GM18505 (cell line): Measurements from ENCODE around the gene ZNF506.

ENCODE experiments used
- ATAC-seq: cut with Tn5 transposase; IDR thresholded peaks from one replicate; pipeline ENCODE4 v1.9.1; 2021; ENCODE audit not compliant: unreplicated experiment
- POLR2A ChIP-seq: IDR thresholded peaks from 4 replicates; pipeline ENCODE4 v1.6.1; 2011; ENCODE audit warnings: borderline replicate concordance; ENCODE audit not compliant: insufficient read depth, insufficient read length; ENCODE audit errors: extremely low read depth

Gene ZNF506

DNA sequence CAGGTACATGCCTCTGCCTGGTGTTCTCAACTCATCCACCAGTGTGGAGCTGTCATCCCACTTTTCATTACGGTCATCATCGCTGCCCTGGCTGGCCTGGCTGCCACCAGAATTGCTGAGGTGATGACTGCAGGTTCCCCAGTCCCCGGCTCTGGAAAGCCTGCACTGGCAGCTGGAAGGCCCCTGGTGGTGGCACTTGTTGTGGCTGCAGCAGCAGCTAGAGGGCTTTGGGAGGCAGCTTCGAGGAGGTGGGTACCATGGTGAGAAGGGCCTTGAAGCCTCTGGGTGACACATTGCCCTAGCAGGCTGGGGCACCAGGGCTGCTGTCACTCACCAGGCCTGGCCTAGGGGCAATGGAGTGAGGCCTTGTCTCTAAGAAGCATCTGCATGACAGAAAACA, 63.4 kb downstream of the ZNF506 start:
- TF ChIP-seq POLR2A, result no peak
- no peak for ATAC-seq

DNA sequence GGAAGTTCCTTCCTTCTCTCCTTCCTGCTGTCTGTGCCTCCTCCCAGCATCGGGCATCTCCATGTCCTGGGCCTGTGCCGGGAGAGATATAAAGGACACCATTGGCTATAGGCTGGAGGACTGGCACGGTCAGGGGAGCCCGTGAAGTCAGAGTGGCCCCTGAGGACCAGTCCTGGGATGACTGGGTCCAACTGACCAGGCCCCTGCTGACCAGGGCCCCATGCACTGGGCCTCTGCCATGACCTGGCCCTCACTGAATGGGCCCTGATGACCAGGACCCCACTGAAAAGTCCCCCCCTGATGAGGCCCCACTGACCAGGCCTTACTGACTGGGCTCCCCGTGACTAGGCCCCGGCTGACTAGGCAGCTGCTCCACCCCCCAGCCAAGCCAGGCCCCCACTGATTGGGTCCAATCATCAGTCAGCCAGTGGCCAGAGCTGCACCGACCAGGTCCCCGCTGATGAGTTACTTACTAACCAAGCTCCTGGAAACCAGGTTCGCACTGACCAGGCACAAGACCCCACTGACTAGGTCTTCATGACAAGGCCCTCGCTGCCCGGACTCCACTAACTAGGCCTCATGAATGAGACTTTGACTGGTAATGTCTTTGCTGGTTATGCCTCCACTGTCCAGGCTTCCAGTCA, 68.7 kb downstream of the ZNF506 start:
- no peak for ATAC-seq
- TF ChIP-seq POLR2A, result no peak

DNA sequence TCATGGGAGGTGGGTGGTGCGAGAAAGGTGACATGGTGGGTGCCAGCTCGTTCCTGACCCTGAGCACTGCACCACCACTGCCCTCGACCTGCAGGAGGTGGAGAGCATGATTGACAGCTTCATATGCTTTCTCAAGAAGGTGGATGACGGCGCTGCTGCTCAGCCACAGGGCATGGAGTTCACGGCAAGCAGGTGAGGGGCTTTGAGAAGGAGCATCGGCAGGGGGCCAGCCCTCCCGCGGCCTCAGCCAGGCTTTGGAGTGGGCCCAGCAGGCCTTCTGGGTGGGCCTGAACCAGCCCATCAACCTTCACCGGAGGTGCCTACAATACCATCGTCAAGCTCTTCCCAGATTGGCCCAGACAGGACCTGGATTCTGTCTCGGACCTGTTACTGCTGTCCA, 69.7 kb downstream of the ZNF506 start:
- ATAC-seq, result no peak
- no peak for TF ChIP-seq POLR2A

DNA sequence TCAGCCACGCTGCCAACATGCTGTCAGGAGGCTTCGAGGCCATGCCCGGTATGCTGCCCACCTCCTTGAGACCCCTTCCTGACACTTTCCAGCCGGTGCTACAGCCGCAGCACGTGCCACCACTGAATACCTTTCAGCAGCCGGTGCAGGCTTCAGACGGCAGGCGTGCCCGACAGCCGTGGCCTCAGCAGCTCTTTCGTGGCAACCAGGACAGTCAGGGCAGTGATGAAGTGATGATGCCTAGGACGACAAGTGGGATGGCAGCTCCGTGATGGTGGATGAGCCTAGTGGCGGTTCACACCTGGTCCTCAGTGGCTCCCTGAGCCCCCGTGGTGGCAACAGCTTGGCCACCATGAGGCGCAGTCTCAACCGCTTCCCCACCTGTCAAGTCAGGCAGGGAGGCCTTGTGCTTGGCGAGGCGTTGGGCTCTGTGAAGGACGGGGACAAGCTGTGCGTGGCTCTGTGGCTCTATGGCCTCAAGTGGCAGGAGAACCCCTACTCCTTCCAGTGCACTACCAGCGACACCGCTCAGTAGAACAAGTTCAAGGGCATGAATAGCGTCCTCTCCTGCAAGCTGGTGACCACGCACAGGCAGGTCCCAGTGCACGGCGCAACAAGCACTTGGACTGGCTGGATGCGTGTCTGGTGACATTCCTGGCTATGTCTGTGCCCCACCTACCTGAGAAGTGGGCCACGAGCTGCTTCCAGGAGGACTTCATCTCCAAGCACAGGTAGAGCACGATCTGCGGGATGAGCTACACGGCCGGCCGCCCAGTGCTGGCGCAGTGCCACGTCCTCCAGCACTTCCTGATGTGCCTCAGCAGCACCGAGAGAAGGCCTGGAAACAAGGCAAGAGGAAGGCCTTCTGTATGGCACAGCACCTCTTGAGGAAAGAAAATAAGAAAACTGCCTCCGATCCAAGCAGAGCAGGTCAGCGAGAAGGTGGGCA, 70.4 kb downstream of the ZNF506 start:
- no peak for ATAC-seq
- no peak for TF ChIP-seq POLR2A

DNA sequence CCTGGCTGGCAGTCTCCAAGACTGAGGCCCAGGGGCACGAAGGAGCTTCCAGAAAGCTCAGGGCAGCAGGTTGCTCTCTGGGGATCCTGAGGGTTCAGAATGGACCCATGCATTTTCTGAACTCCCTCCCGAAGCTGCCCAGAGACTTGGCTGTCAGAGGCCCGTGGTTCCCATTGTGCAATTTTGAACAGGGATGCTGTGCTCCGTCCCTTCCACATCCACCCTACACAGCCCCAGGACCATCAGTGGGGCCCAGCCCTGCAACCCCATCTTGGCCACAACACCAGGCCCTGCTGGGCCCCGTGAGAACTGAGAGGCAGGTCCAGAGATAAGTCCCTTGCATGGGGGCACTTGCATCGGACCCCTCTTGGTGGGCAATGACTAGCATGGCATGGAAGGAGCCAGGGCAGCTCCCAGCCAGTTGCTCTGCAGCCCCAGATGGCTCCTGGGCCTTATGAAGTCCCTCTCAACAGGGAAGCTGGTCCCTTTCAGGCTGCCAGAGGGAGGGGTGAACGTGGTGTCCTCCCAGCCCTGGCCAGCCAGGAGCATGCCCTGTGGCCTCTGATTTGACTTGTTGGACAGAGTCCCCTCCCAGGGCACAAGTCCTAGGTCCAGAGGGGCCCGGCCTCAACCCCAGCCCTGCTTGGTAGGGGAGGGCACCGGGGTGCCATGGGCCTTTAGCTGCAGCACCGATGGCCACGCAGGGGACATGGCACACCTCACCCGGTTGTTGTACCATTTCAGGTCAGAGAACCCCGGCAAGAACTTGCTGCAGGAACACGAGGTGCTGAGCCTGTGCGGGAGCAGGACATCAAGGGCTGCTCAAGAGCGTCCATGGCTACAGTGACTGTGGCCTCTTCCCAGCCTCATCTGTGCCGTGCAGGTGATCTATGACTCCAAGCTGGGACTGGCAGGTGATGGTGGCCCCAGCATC, 71.4 kb downstream of the ZNF506 start:
- ATAC-seq, result no peak
- no peak for TF ChIP-seq POLR2A

DNA sequence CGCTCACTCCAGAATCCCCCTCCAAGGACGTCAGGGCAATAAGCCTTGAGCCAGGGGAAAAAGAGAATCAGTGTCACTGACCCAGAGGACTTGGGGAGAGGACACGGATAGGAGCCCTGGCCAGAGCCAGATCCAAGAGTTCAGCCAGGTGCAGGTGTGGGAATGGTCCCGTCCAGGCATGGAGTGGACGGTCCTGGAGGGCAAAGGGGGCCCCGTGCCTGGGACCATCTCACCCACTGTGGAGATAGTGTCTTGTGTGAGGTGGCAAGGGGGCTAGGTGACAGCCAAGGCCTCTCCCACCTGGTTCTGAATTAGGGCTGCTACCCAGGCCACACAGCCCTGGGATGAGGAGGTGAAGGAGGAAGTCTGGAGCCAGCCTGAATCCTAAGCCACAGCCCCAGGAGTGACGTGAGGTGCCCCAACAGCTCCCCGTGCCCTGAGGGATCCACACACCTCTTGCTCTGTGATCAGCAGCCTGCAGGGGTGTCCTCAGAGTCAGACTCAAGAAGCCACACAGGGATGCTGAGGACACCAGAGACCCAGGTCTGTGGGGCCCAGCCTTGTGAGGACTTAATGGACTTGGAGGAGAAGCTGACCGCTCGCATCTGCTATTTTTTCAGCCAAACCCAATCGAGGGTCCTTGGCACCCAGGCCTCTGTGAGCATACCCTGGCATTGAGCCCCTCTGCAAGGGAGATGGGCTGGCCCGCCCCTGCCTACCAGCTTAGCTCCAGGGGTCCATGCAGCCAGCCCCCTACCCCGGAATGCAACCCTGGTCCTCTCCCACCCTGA, 72.2 kb downstream of the ZNF506 start:
- no peak for ATAC-seq
- no peak for TF ChIP-seq POLR2A

DNA sequence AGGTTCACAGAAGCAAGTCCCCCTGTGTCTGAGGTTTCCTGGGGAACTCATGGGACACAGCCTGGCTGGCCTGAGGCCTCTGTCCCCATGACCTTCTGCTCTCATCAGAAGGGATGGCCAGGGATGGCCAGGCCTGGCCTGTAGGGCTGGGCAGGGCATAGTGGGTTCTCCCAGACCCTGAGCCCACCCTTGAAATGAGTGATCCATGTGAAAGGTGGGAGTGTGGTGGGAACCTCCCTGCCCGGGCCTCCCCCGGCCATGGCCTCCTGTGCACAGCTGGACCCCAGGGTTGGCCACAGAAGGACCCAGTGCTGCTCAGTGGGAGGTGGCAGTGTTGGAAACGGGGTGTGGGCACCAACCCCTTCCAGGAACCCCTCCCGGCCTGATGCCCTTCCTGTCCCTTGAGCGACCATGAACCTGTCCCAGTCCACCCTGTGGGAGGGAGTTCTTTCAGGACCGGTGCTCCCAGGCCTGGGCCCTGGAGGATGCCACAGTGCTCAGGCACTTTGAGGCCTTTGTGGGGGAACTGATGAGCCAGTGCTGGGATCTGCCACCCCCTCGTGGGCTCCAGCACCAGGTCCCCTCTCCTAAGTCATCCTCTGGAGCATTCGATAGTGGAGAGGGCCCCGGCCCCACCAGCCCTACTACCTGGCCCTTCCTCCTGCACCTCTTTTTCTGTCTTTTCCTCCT, 73.2 kb downstream of the ZNF506 start:
- no peak for TF ChIP-seq POLR2A
- ATAC-seq, result no peak

DNA sequence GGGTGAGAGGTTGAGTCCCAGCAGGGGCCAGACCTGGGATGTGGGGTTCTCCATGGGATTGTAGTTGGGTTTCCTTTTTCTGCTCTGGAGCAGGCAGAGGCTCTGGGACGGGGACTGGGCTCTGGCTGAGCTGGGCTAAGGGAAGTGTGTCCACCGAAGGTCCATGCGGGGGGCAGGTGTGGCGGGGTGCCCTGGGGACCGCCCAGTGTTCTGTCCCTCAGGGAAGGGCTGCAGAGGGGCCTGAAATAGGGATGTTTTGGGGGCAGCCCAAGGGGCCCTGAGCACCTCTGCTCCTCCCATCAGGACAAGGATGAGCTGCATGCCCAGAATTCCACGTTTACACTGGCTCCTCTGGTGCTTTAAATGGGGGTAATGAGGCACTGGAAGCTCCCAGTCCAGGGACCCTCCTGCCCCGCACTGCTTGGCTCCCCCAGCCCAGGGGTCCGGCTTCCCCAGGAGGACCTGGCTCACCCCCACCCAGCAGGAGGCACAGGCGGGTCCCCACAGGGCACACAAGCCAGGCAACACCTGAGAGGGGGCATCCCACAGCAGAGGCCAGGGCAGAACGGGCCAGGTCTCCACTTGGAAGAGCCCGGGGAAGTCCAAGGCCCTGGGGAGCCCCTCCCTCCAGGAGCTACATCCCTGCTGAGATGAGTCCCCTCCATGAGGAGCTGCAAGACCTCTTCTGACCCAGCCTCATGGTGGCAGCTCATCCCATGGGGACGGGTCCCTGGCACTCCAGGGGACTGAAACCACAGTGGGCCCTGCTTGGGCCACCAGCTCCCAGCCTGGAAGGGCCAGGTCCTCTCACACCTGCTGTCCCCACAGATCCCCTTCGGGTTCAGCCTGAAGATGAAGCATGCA, 74.0 kb downstream of the ZNF506 start:
- no peak for ATAC-seq
- TF ChIP-seq POLR2A, result no peak

DNA sequence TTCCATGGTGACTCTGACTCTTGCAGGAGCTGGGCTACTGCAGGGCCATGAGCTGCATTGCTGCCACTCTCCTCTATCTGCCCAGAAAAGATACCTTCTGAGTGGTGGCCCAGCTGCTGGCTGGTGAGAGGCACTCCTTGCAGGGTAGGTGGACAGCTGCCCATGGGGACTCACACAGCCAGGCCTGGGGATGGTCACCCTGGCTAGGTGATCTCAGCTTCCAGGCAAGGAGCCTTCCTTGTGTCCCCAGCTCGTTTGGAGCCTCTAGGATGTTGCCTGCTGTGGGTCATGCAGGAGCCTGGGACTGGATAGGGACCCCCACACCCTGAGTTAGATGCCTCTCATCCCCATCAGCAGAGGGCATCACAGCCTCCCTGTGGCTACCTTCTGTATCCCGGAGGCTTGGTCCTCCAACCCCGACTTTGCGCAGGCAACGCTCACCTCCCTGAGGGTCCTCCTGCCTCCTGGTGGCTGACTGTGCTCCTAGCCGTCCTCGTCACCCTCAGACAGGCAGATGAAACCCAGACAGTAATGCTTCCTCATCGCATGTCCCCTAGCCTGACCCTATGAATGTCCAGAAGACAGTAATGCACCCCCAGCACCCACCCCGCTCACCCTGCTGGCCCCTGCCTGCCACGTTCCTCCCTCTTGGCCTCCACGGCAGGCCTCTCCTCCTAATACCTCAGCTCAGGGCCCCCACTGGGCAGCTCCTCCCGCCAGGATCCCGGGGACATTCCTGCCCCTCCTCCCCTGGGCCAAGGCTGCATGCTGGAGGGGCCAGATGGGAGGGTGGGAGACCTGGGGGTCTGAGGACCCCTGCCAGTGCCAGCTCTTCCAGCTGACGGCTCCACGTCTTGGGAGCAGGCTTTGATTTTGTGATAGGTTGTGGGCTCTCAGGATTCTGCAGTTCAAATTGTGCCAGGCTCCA, 75.0 kb downstream of the ZNF506 start:
- no peak for TF ChIP-seq POLR2A

More for the DNA sequence above, 75.0 kb downstream of the ZNF506 start:
- ATAC-seq, result no peak
